Lung (tissue), 12 donors: ENCODE results near the gene KSR1. TPM values are rescaled to one million over a fixed set of nuclear protein-coding genes. Genes with fewer than 3 reads are reported as not detected.

Experiments
- ATAC-seq: fragments of 200-7000 bp; cut with Tn5 transposase; one replicate; pipeline ENCODE4 v1.9.1; 2020; ENCODE audit warnings: moderate number of reproducible peaks; ENCODE audit not compliant: insufficient read depth, low FRiP score
- DNase-seq, 3 donors: peaks; one replicate each; pipeline ENCODE4 v3.0.0-alpha.2; 2013 to 2017
- H3K27ac ChIP-seq, 2 donors: one replicate each; pipeline ENCODE4 v1.5.1; 2013; ENCODE audit warnings: mild to moderate bottlenecking in 2 of 2, moderate library complexity in 2 of 2, control low read depth in 1 of 2, inconsistent platforms in 1 of 2, low read depth in 1 of 2, low read length in 1 of 2
- H3K27me3 ChIP-seq, 3 donors: one replicate each; pipeline ENCODE4 v1.5.1; 2013; ENCODE audit warnings: low read length in 2 of 3; ENCODE audit not compliant: control insufficient read depth in 3 of 3, insufficient read depth in 3 of 3
- H3K36me3 ChIP-seq, 4 donors: one replicate each; pipeline ENCODE4 v1.5.1; 2013; ENCODE audit warnings: low read length in 4 of 4, mild to moderate bottlenecking in 1 of 4, moderate library complexity in 1 of 4; ENCODE audit not compliant: control insufficient read depth in 4 of 4, insufficient read depth in 4 of 4
- H3K4me1 ChIP-seq, 5 donors: one replicate each; pipeline ENCODE4 v1.5.1; 2013; ENCODE audit warnings: low read length in 5 of 5, mild to moderate bottlenecking in 2 of 5, moderate library complexity in 1 of 5; ENCODE audit not compliant: control insufficient read depth in 5 of 5, insufficient read depth in 5 of 5
- H3K4me3 ChIP-seq: one replicate; pipeline ENCODE4 v1.5.1; 2013; ENCODE audit warnings: mild to moderate bottlenecking, control low read depth, moderate library complexity
- H3K9ac ChIP-seq, 2 donors: one replicate each; pipeline ENCODE4 v1.5.1; 2013; ENCODE audit warnings: low read length in 2 of 2, control low read depth in 1 of 2; ENCODE audit not compliant: insufficient read depth in 1 of 2
- H3K9me3 ChIP-seq, 4 donors: one replicate each; pipeline ENCODE4 v1.5.1; 2013; ENCODE audit warnings: low read length in 3 of 4, mild to moderate bottlenecking in 1 of 4, moderate library complexity in 1 of 4; ENCODE audit not compliant: control insufficient read depth in 4 of 4, insufficient read depth in 3 of 4
- CTCF ChIP-seq: IDR thresholded peaks from 2 replicates; pipeline ENCODE4 v1.5.1; 2012; ENCODE audit warnings: mild to moderate bottlenecking; ENCODE audit errors: control extremely low read depth, extremely low read depth
- WGBS, 2 donors: extraction: QIAGEN DNeasy Blood & Tissue Kit; methylation state at CpG; one replicate each; pipeline ENCODE4 v1.1.7; 2013; 5-methylcytosine and 5-hydroxymethylcytosine counted together
- polyA plus RNA-seq, 2 donors: library from polyadenylated mRNA; stranded (reverse); fragments of 200-250 nt; gene quantifications; one replicate each; pipeline ENCODE4 v1.2.1, GENCODE V29; 2013
- total RNA-seq, 2 donors: library from RNA; depleted of rRNA in 1 of 2; stranded (reverse); fragments of >200 nt in 1 of 2; gene quantifications; one replicate each; pipeline ENCODE4 v1.2.1, GENCODE V29; 2014 to 2021
- donor health status: control.
- donor health status: control.
- donor health status: Bipolar disorder and iron deficiency.
- donor health status: healthy.
- donor health status: DM: yes; HTN: yes; CAD: no.

The KSR1 gene
- total and polyA plus RNA-seq, 4 donors, result 26.8 to 70.0 (median 42.3) TPM

GRCh38 chr17:27494192-27495091 is 38.2 kb downstream of the KSR1 start:
- Histone ChIP-seq H3K4me3 (no peak overlapping the region), H3K9ac (peak overlapping the region; percentile 3 to 61), H3K27me3 (no peaks in the 10 kb centered on the region), H3K27ac (peak overlapping the region in 1 of 2 donors; percentile 91), H3K4me1 (peaks cover 3 to 41% (median 15%) of the 10 kb centered on the region in 5 donors), H3K36me3 (no peaks in the 10 kb centered on the region), H3K9me3 (no peaks in the 10 kb centered on the region)
- no peak for TF ChIP-seq CTCF
- DNase-seq (peak; percentile 52 to 86 (median 75)), ATAC-seq (peak; percentile 89)
- WGBS, 2 donors, result 45 to 63% methylated on average over 19 of the region's 19 CpGs

GRCh38 chr17:27495460-27495859 is 39.2 kb downstream of the KSR1 start:
- no peak overlapping the region for H3K4me3 ChIP-seq
- no peaks in the 10 kb centered on the region for H3K36me3 ChIP-seq
- 94 to 95% methylated on average over 6 of the region's 6 CpGs for whole genome bisulfite sequencing, 2 donors
- TF ChIP-seq CTCF, result no peak
- no peaks in the 10 kb centered on the region for H3K27me3 ChIP-seq
- no peaks in the 10 kb centered on the region for H3K9me3 ChIP-seq
- H3K9ac ChIP-seq, result no peak overlapping the region
- peaks cover 3 to 39% (median 18%) of the 10 kb centered on the region in 5 donors for H3K4me1 ChIP-seq
- peak overlapping the region in 1 of 2 donors; percentile 91 for H3K27ac ChIP-seq
- no peak for ATAC-seq
- no peak for DNase-seq

GRCh38 chr17:27496005-27496404 is 39.8 kb downstream of the KSR1 start:
- WGBS, 2 donors, result 83 to 85% methylated on average over 5 of the region's 5 CpGs
- no peak overlapping the region for H3K4me3 ChIP-seq
- ATAC-seq (no peak), DNase-seq (no peak)
- no peak for TF ChIP-seq CTCF
- peaks cover 3 to 39% (median 20%) of the 10 kb centered on the region in 5 donors for H3K4me1 ChIP-seq
- no peak overlapping the region for H3K9ac ChIP-seq
- no peak overlapping the region for H3K27ac ChIP-seq
- H3K9me3 ChIP-seq, result peaks cover 0 to 2% (median 0%) of the 10 kb centered on the region in 4 donors
- no peaks in the 10 kb centered on the region for H3K27me3 ChIP-seq
- H3K36me3 ChIP-seq, result no peaks in the 10 kb centered on the region
